Loucy (cell line): Measurements from ENCODE around the gene COL1A1.

Experiments used
- H2AFZ ChIP-seq: fragments of 200-600 bp; sonication (generic); 2 replicates; pipeline ENCODE4 v1.6.0; 2016; ENCODE audit warnings: antibody characterized with exemption, mild to moderate bottlenecking, low read length, moderate library complexity
- H3F3A ChIP-seq: fragments of 200-600 bp; 2 replicates; pipeline ENCODE4 v1.6.0; 2016; ENCODE audit warnings: antibody characterized with exemption, low read depth, mild to moderate bottlenecking
- H3K27me3 ChIP-seq: fragments of 200-600 bp; sonication (generic); 2 replicates; pipeline ENCODE4 v1.6.1; 2014; ENCODE audit warnings: low read length, mild to moderate bottlenecking; ENCODE audit not compliant: insufficient read depth, poor library complexity, severe bottlenecking
- H3K36me3 ChIP-seq: fragments of 200-600 bp; sonication (generic); 2 replicates; pipeline ENCODE4 v1.6.1; 2016; ENCODE audit warnings: low read length; ENCODE audit not compliant: insufficient read depth
- H3K4me1 ChIP-seq: fragments of 200-600 bp; sonication (generic); 2 replicates; pipeline ENCODE4 v1.5.1; 2014; ENCODE audit warnings: low read length, mild to moderate bottlenecking; ENCODE audit not compliant: insufficient read depth, poor library complexity, severe bottlenecking
- H3K4me2 ChIP-seq: fragments of 200-600 bp; sonication (generic); 2 replicates; pipeline ENCODE4 v1.6.0; 2014; ENCODE audit warnings: antibody characterized with exemption, low read length, low read depth, mild to moderate bottlenecking; ENCODE audit not compliant: poor library complexity, severe bottlenecking
- H3K4me3 ChIP-seq: fragments of 200-600 bp; sonication (generic); 2 replicates; pipeline ENCODE4 v1.5.1; 2014; ENCODE audit warnings: low read length, mild to moderate bottlenecking, mixed read lengths; ENCODE audit not compliant: poor library complexity, severe bottlenecking
- H3K79me2 ChIP-seq: fragments of 200-600 bp; sonication (generic); 2 replicates; pipeline ENCODE4 v1.6.1; 2014; ENCODE audit warnings: low read length; ENCODE audit not compliant: insufficient read depth
- H3K9ac ChIP-seq: fragments of 200-600 bp; sonication (generic); 2 replicates; pipeline ENCODE4 v1.6.0; 2014; ENCODE audit warnings: mild to moderate bottlenecking, low read depth, low read length, moderate library complexity; ENCODE audit not compliant: poor library complexity, severe bottlenecking
- H3K9me2 ChIP-seq: fragments of 200-600 bp; sonication (generic); replicated peaks from 2 replicates; pipeline ENCODE4 v1.6.1; 2016; ENCODE audit warnings: low read depth, low read length, mixed read lengths
- H3K9me3 ChIP-seq: fragments of 200-600 bp; sonication (generic); 2 replicates; pipeline ENCODE4 v1.6.1; 2014; ENCODE audit warnings: mild to moderate bottlenecking, antibody characterized with exemption, low read length, low read depth; ENCODE audit not compliant: insufficient read depth
- H4K20me1 ChIP-seq: fragments of 200-600 bp; sonication (generic); 2 replicates; pipeline ENCODE4 v1.6.0; 2014; ENCODE audit warnings: antibody characterized with exemption, low read length, mild to moderate bottlenecking; ENCODE audit not compliant: insufficient read depth, poor library complexity, severe bottlenecking
- CTCF ChIP-seq: fragments of 200-600 bp; sonication (generic); conservative IDR thresholded peaks from 2 replicates; pipeline ENCODE4 v1.5.1; 2014; ENCODE audit warnings: mild to moderate bottlenecking, antibody characterized with exemption, low read length
- EZH2phosphoT487 ChIP-seq: fragments of 200-600 bp; IDR thresholded peaks from 2 replicates; pipeline ENCODE4 v1.6.1; 2018; ENCODE audit warnings: antibody characterized with exemption, mild to moderate bottlenecking, moderate library complexity, borderline replicate concordance

The COL1A1 gene

GRCh38 chr17:50187751-50188530 lies 13.5 kb downstream of the COL1A1 start:
- Histone ChIP-seq H3K36me3 (no peaks in the 10 kb centered on the region), H3K79me2 (no peaks in the 10 kb centered on the region), H3K9ac (no peak overlapping the region), H3K4me1 (no peaks in the 10 kb centered on the region), H3K4me2 (no peak overlapping the region), H3K9me2 (no peaks in the 10 kb centered on the region), H3K4me3 (no peak overlapping the region), H3F3A (no peaks in the 10 kb centered on the region), H2AFZ (no peak overlapping the region), H4K20me1 (no peaks in the 10 kb centered on the region), H3K27me3 (no peaks in the 10 kb centered on the region), H3K9me3 (no peaks in the 10 kb centered on the region)
- no peak for TF ChIP-seq CTCF
- TF ChIP-seq EZH2phosphoT487 = no peak

DNA sequence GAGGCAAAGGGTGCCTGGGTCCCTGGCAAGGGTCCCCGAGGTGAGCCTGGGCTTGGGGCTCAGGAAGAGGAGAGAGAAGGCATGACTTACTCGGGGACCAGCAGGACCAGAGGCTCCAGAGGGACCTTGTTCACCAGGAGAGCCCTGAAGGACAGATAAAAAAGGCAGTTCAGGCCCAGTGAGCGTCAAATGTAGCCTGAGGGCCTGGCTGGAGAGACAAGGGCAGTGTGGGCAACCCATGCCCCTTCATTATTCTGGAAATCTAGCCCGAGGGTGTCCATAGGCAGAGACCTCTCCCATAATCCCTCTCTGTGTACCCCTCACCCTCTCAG lies 14.1 kb downstream of the COL1A1 start:
- no peaks in the 10 kb centered on the region for H4K20me1 ChIP-seq
- no peaks in the 10 kb centered on the region for H3K9me2 ChIP-seq
- no peak overlapping the region for H3K4me3 ChIP-seq
- H3F3A ChIP-seq = no peaks in the 10 kb centered on the region
- TF ChIP-seq CTCF (no peak), EZH2phosphoT487 (no peak)
- H3K27me3 ChIP-seq = no peaks in the 10 kb centered on the region
- H3K4me1 ChIP-seq = no peaks in the 10 kb centered on the region
- H2AFZ ChIP-seq = no peak overlapping the region
- H3K79me2 ChIP-seq = no peaks in the 10 kb centered on the region
- H3K9ac ChIP-seq = no peak overlapping the region
- H3K9me3 ChIP-seq = no peaks in the 10 kb centered on the region
- no peak overlapping the region for H3K4me2 ChIP-seq
- H3K36me3 ChIP-seq = no peaks in the 10 kb centered on the region

GRCh38 chr17:50186661-50187393 lies 14.6 kb downstream of the COL1A1 start:
- TF ChIP-seq EZH2phosphoT487 (no peak), CTCF (no peak)
- Histone ChIP-seq H3K4me3 (no peak overlapping the region), H4K20me1 (no peaks in the 10 kb centered on the region), H3K27me3 (no peaks in the 10 kb centered on the region), H2AFZ (no peak overlapping the region), H3K36me3 (no peaks in the 10 kb centered on the region), H3K4me2 (no peak overlapping the region), H3K9me2 (no peaks in the 10 kb centered on the region), H3K9me3 (no peaks in the 10 kb centered on the region), H3F3A (no peaks in the 10 kb centered on the region), H3K9ac (no peak overlapping the region), H3K4me1 (no peaks in the 10 kb centered on the region), H3K79me2 (no peaks in the 10 kb centered on the region)
